Measurements from ENCODE around the gene DOP1B.

Gene DOP1B

DNA sequence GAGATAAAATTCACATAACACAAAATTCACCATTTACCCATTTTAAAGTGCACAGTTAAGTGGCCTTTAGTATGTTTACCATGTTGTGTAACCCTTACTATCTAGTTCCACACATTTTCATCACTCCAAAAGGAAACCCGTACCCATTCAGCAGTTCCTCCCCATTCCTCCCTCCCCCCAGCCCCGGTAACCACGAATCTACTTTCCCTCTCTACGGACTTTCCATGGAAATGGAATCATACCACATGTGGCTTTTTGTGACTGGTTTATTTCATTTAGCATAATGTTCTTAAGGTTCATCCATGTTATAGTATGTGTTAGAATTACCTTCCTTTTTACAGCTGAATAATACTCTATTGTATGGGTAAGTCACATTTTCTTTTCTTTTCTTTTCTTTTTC, 10.9 kb downstream of the DOP1B start:
- in situ Hi-C loops (cut with HindIII; ENCODE audit: low pct_unique_long_range_greater_than_20kb, low sequenced_read_pairs): no loop called here
- DNase-seq (ENCODE audit: low read depth in 1 of 2, low spot score in 1 of 2): no peak
- no peak for TF ChIP-seq JUND (IDR thresholded peaks at IDR 0.05; ENCODE audit: low read depth)

DNA sequence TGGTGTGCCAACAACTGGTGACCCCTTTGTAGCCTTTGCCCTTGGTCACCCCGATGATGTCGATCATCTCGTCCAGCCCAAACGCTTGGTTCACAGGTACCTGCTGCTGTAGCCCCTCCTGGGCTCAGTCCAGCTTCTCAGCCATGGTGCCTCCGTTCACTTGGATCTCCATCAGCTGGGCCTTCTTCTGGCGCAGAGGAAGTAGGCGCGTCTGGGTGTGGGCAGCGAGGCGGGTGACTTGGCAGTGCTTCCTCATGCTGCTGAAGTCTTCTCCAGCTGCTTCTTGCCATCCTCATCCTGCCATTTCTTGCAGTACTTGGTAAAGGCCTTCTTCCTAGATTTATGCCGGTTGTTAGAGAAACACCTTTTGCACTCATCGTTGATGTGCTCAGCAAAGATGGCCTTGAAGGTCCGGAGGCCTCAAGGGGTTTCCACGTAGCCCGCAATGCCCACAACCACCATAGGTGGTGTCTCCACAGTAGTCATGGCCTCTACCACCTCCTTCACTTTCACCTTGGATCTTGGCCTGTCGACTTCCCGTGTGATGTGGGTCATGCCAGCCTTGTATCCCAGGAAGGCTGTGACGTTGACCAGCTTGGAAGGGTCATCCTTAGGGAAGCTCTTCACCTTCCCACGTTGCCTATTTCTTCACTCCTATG, 13.0 kb downstream of the DOP1B start:
- in situ Hi-C loops (cut with HindIII; ENCODE audit: low pct_unique_long_range_greater_than_20kb, low sequenced_read_pairs): no loop called here
- TF ChIP-seq JUND (IDR thresholded peaks at IDR 0.05; ENCODE audit: low read depth): no peak
- DNase-seq (ENCODE audit: low read depth in 1 of 2, low spot score in 1 of 2): no peak

DNA sequence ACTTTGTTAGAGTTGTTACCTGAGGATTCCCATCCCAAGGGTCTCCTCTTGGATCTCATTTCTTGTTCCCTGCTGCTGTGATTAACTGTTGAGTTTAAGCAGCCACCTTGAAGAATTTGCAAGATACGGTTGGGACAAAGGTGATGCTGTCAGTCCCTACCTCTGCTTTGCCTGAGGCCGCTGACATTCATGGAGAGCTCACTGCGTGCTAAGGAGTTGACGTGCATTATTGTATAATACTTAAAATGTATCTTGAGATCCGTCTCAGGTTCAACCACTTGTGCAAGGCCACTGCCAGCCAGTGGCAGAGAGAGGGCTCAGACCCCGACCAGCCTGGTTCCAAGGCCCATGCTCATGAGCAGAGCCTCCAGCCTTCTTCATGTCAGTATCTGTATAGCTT, 14.2 kb downstream of the DOP1B start:
- DNase-seq (ENCODE audit: low read depth in 1 of 2, low spot score in 1 of 2): no peak
- in situ Hi-C loops (cut with HindIII; ENCODE audit: low pct_unique_long_range_greater_than_20kb, low sequenced_read_pairs): no loop called here
- TF ChIP-seq JUND (IDR thresholded peaks at IDR 0.05; ENCODE audit: low read depth): no peak

DNA sequence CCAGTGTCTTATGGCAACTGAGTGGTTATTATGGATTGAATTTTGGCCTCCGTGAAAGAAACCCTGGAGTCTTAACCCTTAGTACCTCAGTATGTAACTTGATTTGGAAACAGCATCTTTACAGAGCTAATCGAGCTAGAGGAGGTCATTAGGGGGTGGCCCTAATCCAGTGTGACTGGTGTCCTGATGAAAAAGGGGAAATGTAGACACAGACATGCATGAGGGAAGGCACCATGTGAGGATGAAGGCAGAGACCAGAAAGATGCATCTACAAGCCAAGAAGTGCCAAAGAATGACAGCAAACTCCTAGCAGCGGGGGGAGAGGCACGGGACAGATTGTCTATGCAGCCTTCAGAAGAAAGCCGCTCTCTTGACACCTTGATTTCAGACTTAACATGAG, 14.7 kb downstream of the DOP1B start:
- TF ChIP-seq JUND (IDR thresholded peaks at IDR 0.05; ENCODE audit: low read depth): no peak
- in situ Hi-C loops (cut with HindIII; ENCODE audit: low pct_unique_long_range_greater_than_20kb, low sequenced_read_pairs): no loop called here
- no peak for DNase-seq (ENCODE audit: low read depth in 1 of 2, low spot score in 1 of 2)

DNA sequence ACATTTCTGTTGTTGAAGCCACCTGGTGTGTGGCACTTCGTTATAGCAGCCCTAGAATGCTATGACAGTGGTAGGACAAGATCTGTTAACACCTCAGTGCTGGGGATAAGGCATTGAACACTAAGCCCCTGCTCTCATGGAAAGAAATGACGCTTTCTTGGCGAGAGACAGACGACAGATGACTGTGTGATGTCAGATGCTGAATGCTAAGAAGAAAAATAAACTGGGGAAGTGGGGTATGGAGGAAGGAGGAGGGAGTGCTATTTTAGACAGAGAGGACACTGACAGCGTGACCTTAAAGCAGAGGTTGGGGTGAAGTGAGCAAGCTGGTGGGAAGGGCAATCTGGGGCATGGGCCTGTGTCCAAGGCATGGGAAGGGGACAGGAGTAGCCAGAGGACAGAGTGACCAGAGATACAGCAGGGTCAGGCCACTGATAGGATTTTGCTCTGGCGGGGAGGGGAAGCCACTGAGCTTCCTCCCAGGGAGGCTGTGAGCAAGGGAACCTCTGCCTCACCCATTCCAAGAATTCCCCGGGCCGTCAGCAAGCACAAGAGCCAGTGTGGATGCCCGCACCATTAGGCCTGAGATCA, 15.2 kb downstream of the DOP1B start:
- DNase-seq (ENCODE audit: low read depth in 1 of 2, low spot score in 1 of 2): no peak
- in situ Hi-C loops (cut with HindIII; ENCODE audit: low pct_unique_long_range_greater_than_20kb, low sequenced_read_pairs): no loop called here
- no peak for TF ChIP-seq JUND (IDR thresholded peaks at IDR 0.05; ENCODE audit: low read depth)

DNA sequence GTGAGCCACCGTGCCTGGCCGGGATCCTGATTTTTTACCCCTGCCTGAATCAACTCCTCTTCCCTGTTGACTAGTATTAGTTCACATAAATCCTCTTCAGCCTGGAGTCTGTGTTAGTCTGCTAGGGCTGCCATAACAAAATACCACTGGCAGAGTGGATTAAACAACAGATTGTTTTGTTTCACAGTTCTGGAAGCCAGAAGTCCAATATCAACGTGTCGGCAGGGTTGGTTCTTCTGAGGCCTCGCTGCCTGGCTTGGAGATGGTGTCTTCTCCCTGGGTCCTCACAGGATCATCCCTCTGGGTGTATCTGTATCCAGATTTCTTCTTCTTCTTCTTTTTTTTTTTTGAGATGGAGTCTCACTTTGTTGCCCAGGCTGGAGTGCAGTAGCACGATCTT, 18.2 kb downstream of the DOP1B start:
- no peak for DNase-seq (ENCODE audit: low read depth in 1 of 2, low spot score in 1 of 2)
- no peak for TF ChIP-seq JUND (IDR thresholded peaks at IDR 0.05; ENCODE audit: low read depth)
- in situ Hi-C loops (cut with HindIII; ENCODE audit: low pct_unique_long_range_greater_than_20kb, low sequenced_read_pairs): no loop called here

DNA sequence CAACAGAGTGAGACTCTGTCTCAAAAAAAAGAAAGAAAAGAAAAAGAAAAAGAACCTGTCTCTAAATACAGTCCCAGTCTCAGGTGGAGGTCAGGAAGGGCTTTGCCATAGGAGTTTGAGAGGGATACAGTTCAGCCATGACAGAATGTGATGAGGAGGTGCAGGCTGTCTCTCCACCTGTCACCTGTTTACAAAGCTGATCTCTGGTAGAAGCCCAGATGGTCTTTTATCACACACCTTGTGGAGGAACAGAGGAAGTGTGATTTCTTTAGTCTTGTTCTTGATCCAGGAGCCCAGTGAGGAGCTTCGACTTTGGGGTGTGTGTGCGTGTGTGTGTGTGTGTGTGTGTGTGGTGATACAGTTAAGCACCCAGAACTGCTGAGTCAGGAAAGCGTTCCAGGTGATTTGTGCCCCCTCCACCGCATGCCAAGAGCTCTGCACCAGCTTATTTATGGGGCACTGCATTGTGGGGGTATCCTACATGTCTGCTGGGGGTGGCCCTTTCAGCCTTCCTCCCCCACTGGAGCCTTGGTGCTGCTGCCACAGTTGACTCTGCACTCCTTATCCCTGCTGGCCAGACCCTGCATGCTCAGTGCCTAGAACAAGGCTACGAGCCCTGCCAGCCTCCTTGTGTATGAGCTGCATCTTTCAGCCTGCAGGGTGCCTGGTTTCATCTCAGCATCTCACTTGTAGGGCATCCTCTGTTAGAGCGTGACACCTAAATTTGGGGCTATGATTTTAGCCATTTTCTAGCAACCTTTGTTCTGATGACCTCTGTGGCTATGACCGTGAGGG, 19.3 kb downstream of the DOP1B start:
- in situ Hi-C loops (cut with HindIII; ENCODE audit: low pct_unique_long_range_greater_than_20kb, low sequenced_read_pairs): no loop called here
- no peak for TF ChIP-seq JUND (IDR thresholded peaks at IDR 0.05; ENCODE audit: low read depth)
- no peak for DNase-seq (ENCODE audit: low read depth in 1 of 2, low spot score in 1 of 2)

DNA sequence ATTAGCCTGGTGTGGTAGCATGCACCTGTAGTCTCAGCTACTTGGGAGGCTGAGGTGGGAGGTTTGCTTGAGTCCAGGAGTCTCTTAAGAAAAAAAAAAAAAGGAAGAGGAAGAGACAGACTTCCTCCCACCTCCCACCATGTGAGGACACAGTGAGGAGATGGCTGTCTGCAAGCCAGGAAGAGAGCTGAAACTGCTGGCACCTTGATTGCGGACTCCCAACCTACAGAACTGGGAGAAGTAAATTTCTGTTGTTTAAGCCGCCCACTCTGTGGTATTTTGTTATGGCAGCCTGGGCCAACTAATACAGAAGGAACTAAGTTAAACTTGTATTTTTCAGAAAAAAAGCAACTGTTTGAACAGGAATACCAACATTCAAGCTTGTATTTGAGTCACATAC, 21.7 kb downstream of the DOP1B start:
- TF ChIP-seq JUND (IDR thresholded peaks at IDR 0.05; ENCODE audit: low read depth): no peak
- in situ Hi-C loops (cut with HindIII; ENCODE audit: low pct_unique_long_range_greater_than_20kb, low sequenced_read_pairs): no loop called here
- DNase-seq (ENCODE audit: low read depth in 1 of 2, low spot score in 1 of 2): no peak

DNA sequence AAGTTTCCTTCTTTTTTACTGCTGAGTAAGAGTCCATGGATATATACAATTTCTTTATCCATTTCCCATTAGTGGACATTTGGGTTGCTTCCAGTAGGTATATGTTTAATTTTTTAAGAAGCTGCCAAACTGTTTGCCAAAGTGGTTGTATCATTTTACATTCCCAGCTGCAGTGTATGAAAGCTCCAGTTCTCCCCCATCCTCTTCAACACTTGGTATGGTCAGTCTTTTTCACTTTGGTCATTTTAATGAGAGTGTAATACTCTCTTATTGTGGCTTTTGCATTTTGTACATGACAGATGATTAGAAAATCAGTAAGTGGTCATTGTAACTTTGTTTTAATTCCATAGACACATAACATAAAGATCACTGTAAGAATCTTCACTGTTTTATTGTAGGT, 22.5 kb downstream of the DOP1B start:
- no peak for DNase-seq (ENCODE audit: low read depth in 1 of 2, low spot score in 1 of 2)
- TF ChIP-seq JUND (IDR thresholded peaks at IDR 0.05; ENCODE audit: low read depth): no peak
- in situ Hi-C loops (cut with HindIII; ENCODE audit: low pct_unique_long_range_greater_than_20kb, low sequenced_read_pairs): no loop called here

- in situ Hi-C loops (cut with HindIII; ENCODE audit: low pct_unique_long_range_greater_than_20kb, low sequenced_read_pairs): no loop called here
- no peak for TF ChIP-seq JUND (IDR thresholded peaks at IDR 0.05; ENCODE audit: low read depth)
- DNase-seq (ENCODE audit: low read depth in 1 of 2, low spot score in 1 of 2): no peak
These were observed 24.3 kb downstream of the DOP1B start for GRCh38 chr21:36180963-36181362.

DNA sequence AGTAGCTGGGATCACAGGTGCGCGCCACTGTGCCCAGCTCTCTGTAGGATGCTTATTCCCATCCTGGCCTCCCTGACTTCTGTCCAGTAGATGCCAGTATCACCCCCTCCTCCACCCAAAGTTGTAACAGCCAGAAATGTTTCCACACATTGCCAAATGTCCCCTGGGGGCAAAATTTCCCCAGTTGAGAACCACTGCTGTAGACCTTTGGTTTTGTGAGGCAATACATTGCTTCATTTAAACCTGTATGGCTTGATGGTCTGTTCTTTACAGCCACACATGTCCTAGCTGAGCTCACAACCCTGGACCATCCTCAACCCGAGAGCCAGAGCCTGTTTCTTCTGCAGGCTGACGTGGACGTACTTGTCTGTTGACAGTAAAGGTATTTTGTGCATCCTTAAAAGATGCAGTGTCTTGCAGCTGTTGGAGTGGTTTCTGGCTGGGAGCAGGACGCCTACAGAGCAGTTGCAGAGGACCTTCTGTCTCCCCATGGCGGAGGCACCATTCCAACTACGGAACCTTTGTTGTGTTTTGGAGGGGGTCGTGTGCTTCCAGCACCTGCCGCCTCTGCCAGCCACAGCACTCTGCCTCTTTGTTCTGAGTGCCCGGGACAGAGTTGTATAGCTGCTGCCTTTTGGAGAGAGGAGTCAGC, 26.6 kb downstream of the DOP1B start:
- peak in 1 of 2 experiments; percentile 80 for DNase-seq (ENCODE audit: low read depth in 1 of 2, low spot score in 1 of 2)
- TF ChIP-seq JUND (IDR thresholded peaks at IDR 0.05; ENCODE audit: low read depth): no peak
- in situ Hi-C loops (cut with HindIII; ENCODE audit: low pct_unique_long_range_greater_than_20kb, low sequenced_read_pairs): no loop called here

- in situ Hi-C loops (cut with HindIII; ENCODE audit: low pct_unique_long_range_greater_than_20kb, low sequenced_read_pairs): no loop called here
- no peak for DNase-seq (ENCODE audit: low read depth in 1 of 2, low spot score in 1 of 2)
- TF ChIP-seq JUND (IDR thresholded peaks at IDR 0.05; ENCODE audit: low read depth): no peak
These were observed 27.9 kb downstream of the DOP1B start for GRCh38 chr21:36184545-36184944.

GRCh38 chr21:36185523-36185922, 28.9 kb downstream of the DOP1B start:
- in situ Hi-C loops (cut with HindIII; ENCODE audit: low pct_unique_long_range_greater_than_20kb, low sequenced_read_pairs): no loop called here

More at GRCh38 chr21:36185523-36185922, 28.9 kb downstream of the DOP1B start:
- TF ChIP-seq JUND (IDR thresholded peaks at IDR 0.05; ENCODE audit: low read depth): no peak
- no peak for DNase-seq (ENCODE audit: low read depth in 1 of 2, low spot score in 1 of 2)

Measured in T47D (cell line).